COLO668 (cell line): ENCODE results near the gene RAET1G.
"Not testable (repeated sequence)": the region's sequence is repeated elsewhere in the genome, so short reads cannot be mapped to it uniquely, and the experiment has no call there.

Experiments used
- DNase-seq: peaks from one replicate; lab custom pipeline; 2025; ENCODE audit not compliant: unreplicated experiment; lab: John Stamatoyannopoulos, UW

Gene RAET1G

DNA sequence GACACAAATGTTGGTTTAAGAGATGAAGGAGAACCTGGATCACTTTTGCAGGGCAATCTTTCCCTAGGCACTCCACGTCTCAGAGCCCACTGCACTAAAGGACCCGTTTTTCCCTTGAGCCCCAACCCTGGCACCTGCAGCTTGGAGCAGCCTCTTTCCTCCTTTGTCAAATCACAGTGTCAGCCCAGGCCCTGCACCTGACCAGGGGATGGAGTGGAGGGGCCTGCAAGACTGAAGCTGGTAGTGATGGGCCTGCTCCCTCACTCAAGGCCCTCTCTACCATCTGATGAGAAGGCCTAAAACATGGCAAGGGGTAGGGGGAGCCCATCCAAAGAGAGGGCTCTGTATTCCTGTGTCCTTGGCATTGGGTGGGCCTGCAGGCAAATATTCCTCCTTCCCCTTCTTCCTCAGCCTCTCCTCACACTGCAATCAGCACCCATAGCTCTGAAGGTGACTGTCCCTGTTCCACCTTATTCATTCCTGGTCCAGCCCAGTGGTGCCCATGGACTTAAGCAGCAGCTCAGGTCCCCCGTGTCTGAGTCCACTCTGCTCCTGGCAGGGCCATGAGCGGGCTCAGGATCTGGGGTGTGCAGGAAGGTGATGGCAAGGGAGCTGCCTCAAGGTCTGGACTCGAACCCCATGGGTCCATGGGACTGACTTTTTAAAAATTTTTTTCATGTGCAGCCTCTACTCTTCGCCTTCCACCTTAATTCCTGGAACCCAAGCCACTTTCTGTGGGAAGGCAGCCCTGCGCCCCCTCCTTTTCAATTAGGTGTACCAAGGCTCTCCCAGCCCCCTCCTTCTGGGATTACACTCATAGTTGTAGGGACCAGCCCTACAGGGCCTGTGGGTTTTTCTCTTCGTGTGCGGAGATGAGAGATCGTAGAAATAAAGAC is 6.7 kb downstream of the RAET1G start:
- no peak for DNase-seq

DNA sequence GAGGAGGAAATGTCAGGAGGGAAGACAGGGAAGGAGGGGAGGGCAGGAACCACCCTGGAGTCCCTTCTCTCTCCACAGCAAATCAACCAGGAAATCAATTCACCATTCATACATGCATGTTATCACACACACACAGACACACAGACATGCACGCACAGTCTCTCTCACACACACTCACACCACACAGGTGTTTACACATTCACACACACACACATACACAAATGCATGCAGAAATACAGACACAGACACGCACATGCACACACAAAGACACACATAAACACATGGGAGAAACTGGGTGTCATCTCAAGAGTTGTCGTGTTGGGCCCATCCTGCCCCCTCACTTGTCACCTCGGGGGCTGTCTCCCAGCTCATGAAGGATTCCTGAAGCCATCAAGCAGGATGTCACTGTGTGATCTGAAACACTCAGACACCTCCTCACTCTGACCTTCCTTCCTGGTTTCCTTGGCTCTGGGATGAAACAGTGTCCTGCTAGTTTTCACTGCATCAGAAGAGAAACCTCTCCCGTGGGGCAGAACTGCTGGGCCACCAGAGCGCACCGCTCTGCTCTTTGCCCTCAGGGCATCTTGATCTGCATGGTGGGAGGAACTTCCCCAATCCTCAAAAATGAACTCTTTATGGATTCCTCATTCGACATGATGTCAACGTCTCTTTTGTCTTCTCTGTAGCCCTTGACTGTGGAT is 9.2 kb downstream of the RAET1G start:
- DNase-seq = no peak

GRCh38 chr6:149913085-149913484 is 9.8 kb downstream of the RAET1G start:
- no peak for DNase-seq

- DNase-seq = not testable (repeated sequence)
Observed at GRCh38 chr6:149912680-149913079, 10.2 kb downstream of the RAET1G start.

DNA sequence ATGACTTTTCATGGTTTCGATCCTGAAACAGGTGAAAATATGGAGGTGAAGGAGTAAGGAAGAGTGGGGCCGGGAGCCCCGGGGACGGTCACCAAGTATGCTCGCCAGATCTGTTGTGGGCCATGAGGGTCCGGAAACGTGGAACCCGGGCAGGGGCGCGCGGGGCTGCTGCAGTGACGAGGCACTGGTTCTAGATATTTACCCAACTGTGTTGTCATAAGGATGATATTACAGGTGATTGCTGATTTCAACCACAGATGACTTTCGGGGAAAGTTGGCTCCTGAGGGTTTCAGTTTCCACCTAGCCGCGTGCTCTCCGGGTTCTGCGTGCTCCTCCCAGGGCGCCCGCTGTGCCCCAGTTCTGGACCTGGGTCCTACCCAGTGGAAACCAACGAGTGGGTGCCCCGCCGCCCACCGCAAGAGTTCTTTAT is 12.2 kb downstream of the RAET1G start:
- DNase-seq = no peak

DNA sequence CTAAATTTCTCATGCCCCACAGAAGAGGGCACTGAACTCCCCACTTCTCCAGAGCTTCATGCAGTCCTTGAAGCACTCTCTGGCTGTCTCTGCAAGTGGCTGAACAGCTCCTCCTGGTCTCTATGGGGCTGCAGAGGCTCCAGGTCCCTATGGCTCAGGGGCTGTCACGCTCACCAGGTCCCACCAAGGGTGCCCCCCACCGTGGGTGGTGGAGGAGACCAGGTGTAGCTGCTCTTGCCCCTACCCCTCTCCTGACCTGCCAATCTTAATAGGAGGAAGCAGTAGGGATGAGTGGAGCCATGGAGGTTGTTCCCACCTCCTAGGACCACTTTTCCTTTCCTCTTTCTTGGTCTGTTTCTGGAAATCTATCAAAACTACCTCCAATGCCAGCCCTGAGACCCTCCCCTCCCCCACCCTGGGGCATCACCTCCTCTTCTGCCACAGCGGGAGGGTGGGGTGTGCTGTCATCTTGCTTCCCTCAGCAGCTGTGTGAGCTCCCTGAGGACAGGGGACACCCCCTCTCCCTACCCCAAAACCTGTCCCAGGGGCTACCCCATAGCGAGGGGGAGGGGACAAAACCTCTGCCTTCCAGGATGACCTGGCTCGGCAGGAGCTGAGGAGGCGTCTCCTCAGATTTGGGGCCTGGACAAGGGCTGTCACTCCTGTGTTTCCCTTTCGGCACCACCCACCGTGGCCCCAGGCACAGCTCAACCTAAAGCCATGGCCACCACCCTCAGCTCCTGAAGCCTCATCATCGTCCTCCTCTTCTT is 13.0 kb downstream of the RAET1G start:
- no peak for DNase-seq

GRCh38 chr6:149908480-149908879 is 14.4 kb downstream of the RAET1G start:
- not testable (repeated sequence) for DNase-seq

DNA sequence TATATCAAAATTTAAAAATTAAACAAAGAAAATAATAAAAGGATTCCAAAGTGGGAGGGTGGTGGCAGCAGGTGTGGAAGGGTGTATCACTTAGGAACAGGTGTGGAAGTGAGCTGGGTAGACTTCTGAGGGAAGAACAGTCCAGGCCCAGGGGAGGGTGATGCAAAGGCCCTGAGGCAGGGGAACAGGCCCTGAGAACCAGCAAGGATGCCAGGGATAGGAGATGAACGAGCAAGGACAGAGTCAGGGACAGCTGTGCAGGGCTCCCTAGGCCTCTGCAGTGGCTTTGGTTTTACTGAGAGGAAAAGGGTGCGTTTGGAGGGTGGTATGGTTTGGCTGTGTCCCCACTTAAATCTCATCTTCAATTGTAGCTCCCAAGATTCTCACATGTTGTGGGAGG is 15.6 kb downstream of the RAET1G start:
- no peak for DNase-seq

GRCh38 chr6:149906405-149906804 is 16.5 kb downstream of the RAET1G start:
- no peak for DNase-seq

- peak; percentile 16 for DNase-seq
Observed at GRCh38 chr6:149905911-149906371, 17.0 kb downstream of the RAET1G start.

- no peak for DNase-seq
Observed at GRCh38 chr6:149905371-149905910, 17.5 kb downstream of the RAET1G start.

DNA sequence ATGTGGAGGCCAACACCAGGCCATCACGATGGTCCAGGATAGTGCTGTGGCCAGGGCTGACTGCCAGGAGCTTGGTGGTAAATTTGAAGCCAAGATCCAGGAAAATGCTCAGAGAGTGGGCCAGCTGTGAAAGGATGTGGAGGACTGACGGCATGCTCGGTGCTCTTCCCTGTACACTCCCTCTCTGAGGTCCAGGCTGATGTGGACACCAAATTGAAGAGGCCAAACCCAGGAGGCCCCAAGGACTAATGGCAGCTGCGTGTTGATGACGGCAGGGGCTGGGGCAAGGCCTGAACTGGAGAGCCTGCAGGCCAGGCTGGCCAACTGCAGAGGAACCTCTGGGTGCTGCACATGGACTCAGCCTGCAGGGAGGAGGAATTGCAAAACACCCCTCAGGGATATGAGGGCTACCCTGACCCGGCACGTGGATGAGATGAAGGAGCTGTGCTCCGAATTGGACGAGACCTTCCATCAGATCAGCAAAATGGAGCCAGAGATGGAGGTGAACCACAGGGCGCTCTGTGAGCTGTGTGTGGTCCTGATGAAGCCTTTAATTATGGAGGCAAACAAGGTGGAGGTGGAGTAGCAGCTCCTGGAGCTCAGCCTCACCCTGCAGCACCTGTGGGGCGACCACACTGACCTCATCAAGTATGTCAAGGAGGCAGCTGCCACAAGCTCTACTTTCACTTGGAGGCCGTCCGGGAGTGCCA is 18.1 kb downstream of the RAET1G start:
- no peak for DNase-seq

DNA sequence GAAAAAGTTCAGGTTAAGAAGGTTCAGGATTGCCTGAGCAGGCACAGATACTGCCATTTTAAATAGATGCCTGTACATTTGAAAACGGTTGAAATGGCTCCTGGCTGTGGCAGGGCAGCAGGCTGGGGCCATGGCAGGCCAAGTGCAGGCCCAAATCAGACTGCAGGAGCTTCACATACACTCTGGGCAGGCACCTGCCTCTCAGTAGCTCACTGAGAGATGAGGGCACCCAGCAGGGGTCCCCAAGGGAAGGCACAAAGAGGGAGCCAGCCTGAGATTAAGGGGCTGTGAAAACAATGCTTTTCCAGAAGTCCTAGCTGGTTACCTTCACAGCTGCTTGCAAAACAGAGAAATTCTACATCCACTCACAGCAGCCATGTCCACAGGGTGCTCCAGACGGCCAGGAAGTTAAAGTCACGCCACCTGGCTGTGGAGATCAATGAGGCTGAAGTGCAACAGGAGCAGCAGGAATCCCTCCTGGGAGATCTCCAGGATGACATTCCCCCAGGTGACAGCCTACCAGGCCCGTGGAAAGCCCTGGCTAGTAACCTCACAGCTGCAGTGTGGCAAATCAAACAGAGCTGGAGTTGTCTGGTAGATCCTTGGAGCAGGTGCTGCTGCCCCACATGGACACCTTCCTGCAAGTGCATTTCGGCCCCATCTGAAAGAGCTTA is 18.8 kb downstream of the RAET1G start:
- peak; percentile 64 for DNase-seq

DNA sequence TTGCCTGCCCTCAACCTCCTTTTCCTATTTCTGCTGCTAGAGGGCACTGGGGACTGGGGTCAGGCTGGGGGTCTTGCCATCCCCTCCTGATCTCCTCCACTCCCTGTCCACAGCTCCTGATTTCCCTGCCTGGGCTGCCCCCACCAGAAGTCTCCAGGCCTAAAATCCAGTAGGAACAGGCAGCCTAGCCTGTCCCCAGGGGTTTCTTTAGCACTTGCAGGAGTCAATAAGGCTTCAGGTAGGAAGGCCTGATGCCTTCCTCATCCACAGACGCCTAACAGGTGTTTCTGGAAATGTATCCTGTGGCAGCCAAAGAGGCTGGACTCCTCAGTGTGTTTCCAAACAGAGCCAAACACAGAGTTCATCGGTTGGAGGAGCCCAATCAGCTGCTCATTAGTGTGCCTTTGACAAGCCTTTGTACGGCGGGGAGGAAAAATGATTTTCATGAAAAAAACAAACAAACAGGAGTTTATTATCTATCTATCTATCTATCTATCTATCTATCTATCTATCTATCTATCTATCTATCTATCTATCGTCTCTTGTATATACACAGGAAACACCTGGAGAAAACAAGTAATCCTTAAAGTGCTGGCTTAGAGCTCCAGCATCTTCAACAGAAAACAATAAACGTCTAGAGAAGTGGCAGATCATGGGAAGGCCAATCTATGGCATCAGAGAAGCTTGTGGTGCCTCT is 21.3 kb downstream of the RAET1G start:
- DNase-seq = no peak

GRCh38 chr6:149900620-149901443 is 22.1 kb downstream of the RAET1G start:
- no peak for DNase-seq

GRCh38 chr6:149899926-149900619 is 22.8 kb downstream of the RAET1G start:
- no peak for DNase-seq

DNA sequence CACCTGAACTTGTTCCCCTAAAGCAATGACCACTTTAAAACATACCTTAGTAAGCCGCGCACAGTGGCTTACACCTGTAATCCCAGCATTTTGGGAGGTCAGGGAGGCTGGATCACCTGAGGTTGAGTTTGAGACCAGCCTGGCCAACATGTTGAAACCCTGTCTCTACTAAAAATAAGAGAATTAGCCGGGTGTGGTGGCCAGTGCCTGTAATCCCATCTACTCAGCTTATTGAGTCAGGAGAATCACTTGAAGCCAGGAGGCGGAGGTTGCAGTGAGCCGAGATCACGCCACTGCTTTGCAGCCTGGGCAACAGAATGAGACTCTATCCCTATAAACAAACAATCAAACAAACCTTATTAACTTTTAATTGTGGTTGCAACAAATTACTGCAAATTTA is 23.4 kb downstream of the RAET1G start:
- DNase-seq = no peak

DNA sequence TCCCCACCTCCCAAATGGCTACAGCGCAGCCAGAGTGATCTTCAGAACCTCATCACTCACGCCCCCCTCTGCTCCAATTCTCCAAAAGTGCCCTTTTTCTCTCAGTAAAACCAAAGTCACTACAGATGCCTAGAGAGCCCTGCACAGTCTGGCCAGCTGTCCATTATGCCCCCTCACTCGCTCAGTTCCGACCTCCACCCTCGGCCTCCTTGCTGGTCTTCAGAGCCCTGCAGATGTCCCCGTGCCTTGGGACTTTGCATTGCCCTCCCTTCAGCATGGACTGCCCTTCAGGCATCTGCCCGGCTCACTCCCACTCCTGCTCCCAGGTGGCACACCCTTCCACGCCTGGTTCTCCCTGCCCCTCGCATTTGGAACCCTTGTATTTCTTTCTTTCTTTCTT is 24.0 kb downstream of the RAET1G start:
- DNase-seq = no peak
